ENCODE results near the gene IQCN. TPM values are rescaled to one million over a fixed set of nuclear protein-coding genes. Genes with fewer than 3 reads are reported as not detected.

The IQCN gene
- total and polyA plus RNA-seq, 12 donors = 0.17 to 7.8 (median 0.96) TPM

- Histone ChIP-seq H3K27ac (no peak overlapping the region), H3K27me3 (peaks cover 0 to 16% (median 10%) of the 10 kb centered on the region in 7 donors), H3K9me3 (peaks cover 0 to 10% (median 0%) of the 10 kb centered on the region in 11 donors), H3K4me1 (peaks cover 0 to 10% (median 0%) of the 10 kb centered on the region in 9 donors), H3K36me3 (peaks cover 0 to 11% (median 0%) of the 10 kb centered on the region in 9 donors), H3K4me3 (no peak overlapping the region)
- 84 to 92% methylated on average over 4 of the region's 4 CpGs for WGBS, 2 donors
- ATAC-seq (no peak), DNase-seq (no peak)
- TF ChIP-seq, protein P1, sequence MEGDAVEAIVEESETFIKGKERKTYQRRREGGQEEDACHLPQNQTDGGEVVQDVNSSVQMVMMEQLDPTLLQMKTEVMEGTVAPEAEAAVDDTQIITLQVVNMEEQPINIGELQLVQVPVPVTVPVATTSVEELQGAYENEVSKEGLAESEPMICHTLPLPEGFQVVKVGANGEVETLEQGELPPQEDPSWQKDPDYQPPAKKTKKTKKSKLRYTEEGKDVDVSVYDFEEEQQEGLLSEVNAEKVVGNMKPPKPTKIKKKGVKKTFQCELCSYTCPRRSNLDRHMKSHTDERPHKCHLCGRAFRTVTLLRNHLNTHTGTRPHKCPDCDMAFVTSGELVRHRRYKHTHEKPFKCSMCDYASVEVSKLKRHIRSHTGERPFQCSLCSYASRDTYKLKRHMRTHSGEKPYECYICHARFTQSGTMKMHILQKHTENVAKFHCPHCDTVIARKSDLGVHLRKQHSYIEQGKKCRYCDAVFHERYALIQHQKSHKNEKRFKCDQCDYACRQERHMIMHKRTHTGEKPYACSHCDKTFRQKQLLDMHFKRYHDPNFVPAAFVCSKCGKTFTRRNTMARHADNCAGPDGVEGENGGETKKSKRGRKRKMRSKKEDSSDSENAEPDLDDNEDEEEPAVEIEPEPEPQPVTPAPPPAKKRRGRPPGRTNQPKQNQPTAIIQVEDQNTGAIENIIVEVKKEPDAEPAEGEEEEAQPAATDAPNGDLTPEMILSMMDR (IDR thresholded peaks at IDR 0.05) = no peak
- intact Hi-C loops (cut with DNase I) = loop anchor here (2.0 to 10.0 kb wide), 8 partner anchors 41 to 246 kb away; partner anchors contain the start of genes MPV17L2 (in 2 of the 10) and ARRDC2 (in 1 of the 10)
Measured at GRCh38 chr19:18253130-18253529, 21.1 kb downstream of the IQCN start.

DNA sequence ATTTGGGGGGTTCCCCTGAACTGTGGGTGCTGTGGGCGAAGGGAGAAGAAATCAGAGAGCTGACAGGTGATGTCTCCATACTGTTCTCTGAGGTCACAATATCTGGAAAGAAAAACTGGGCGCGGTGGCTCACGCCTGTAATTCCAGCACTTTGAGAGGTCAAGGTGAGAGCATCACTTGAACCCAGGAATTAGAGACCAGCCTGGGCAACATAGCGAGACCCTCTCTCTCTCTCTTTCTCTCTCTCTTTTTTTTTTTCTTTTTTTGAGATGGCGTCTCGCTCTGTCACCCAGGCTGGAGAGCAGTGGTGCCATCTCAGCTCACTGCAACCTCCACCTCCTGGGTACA is 21.9 kb downstream of the IQCN start:
- 81 to 82% methylated on average over 7 of the region's 7 CpGs for WGBS, 2 donors
- TF ChIP-seq, protein P1 (IDR thresholded peaks at IDR 0.05) = no peak
- Histone ChIP-seq H3K4me1 (peaks cover 0 to 10% (median 0%) of the 10 kb centered on the region in 9 donors), H3K4me3 (no peak overlapping the region), H3K9me3 (peaks cover 0 to 10% (median 0%) of the 10 kb centered on the region in 11 donors), H3K27ac (no peak overlapping the region), H3K36me3 (peaks cover 0 to 6% (median 0%) of the 10 kb centered on the region in 9 donors), H3K27me3 (peaks cover 0 to 16% (median 10%) of the 10 kb centered on the region in 7 donors)
- ATAC-seq = no peak
- DNase-seq = no peak
- intact Hi-C loops (cut with DNase I) = loop anchor here (1.0 to 10.0 kb wide), 10 partner anchors 40 to 245 kb away; partner anchors contain the start of genes MPV17L2 (in 2 of the 10) and ARRDC2 (in 1 of the 10)

- Histone ChIP-seq H3K27me3 (peaks cover 0 to 16% (median 10%) of the 10 kb centered on the region in 7 donors), H3K4me1 (peaks cover 0 to 10% (median 0%) of the 10 kb centered on the region in 9 donors), H3K4me3 (no peak overlapping the region), H3K27ac (no peak overlapping the region), H3K36me3 (peaks cover 0 to under 1% (median 0%) of the 10 kb centered on the region in 9 donors), H3K9me3 (peaks cover 0 to 10% (median 0%) of the 10 kb centered on the region in 11 donors)
- peak; percentile 58 to 81 (median 72) for ATAC-seq
- DNase-seq = peak; percentile 69 to 71
- TF ChIP-seq, protein P1 (IDR thresholded peaks at IDR 0.05) = peak; percentile 89 to 94 (median 92)
- WGBS, 2 donors = 20 to 24% methylated on average over 23 of the region's 23 CpGs
- intact Hi-C loops (cut with DNase I) = loop anchor here (1.0 to 10.0 kb wide), 12 partner anchors 39 to 244 kb away; partner anchors contain the start of genes MPV17L2 (in 2 of the 10), ARRDC2 (in 1 of the 10) and RAB3A (in 1 of the 10)
Measured at GRCh38 chr19:18251587-18252369, 22.5 kb downstream of the IQCN start.

DNA sequence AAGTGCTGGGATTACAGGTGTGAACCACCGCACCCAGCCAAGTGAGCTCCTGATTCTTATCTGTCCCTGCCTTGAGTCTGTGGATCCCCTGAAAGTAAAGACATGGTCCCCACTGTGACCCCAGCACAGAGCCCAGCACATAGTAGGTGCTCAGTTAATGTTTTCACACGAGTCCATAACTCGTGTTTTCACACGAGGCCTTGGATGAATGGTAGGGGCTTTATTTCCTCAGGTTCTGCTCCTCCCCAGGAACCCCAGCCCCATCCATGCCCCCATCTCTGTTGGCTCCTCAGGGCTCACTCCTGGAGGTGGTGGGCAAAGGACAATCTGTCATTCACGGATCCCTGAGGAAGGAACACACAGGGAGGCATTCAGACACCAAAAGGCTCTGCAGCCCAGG is 24.4 kb downstream of the IQCN start:
- ATAC-seq = no peak
- intact Hi-C loops (cut with DNase I) = loop anchor here (2.0 to 10.0 kb wide), 9 partner anchors 38 to 243 kb away; partner anchors contain the start of genes MPV17L2 (in 2 of the 10), ARRDC2 (in 1 of the 10) and RAB3A (in 1 of the 10)
- Histone ChIP-seq H3K4me3 (no peak overlapping the region), H3K27me3 (peaks cover 0 to 9% (median 5%) of the 10 kb centered on the region in 7 donors), H3K4me1 (peaks cover 0 to 10% (median 0%) of the 10 kb centered on the region in 9 donors), H3K27ac (no peak overlapping the region), H3K36me3 (no peaks in the 10 kb centered on the region), H3K9me3 (peaks cover 0 to 10% (median 0%) of the 10 kb centered on the region in 11 donors)
- DNase-seq = no peak
- WGBS, 2 donors = 89 to 94% methylated on average over 5 of the region's 5 CpGs
- TF ChIP-seq, protein P1 (IDR thresholded peaks at IDR 0.05) = no peak
